ENCODE data around the gene PHLDB2.

DNA sequence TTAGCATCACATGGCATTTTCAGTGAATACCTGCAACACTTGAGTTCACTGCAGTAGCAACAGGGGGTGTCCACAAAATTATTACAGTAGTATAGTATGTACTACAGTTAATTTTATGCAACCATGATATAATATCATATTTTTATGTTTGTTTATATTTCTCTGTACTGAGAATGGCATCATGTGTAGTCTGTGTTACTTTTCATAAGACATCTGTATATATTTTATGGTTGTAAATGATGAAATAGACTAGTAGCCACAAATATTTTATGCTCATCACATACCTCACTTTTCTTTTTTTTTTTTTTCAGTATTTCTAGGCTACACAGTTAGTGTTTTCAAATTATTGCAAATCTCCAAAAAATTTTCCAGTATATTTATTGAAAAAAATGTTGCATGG is 22.4 kb downstream of the PHLDB2 start:
- TF ChIP-seq CTCF (IDR thresholded peaks at IDR 0.05), result no peak
- no peak for TF ChIP-seq POLR2A (IDR thresholded peaks at IDR 0.05)
